ENCODE data around the gene UIMC1. TPM values are rescaled to one million over a fixed set of nuclear protein-coding genes. Genes with fewer than 3 reads are reported as not detected.

UIMC1 gene
- total RNA-seq, 1 experiment from 2014 or later: 41.2 TPM

DNA sequence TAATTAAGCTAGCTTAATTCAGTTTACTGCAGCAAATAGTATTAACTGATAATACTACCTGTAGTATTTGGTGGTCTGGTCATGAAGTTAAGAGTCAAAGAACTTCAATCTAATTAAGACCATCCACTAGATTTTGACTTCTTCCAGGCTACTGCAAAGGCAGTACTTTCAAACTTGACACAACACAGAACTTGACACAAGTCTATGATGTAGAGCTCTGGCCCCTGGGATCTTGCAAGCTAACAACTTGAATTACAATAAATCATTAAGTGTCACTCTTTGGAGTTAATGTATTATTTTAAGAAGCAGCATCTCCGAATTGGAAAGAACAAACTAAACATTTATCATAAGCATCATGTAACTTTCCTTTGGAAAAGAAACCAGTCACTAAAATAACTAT is 40.9 kb downstream of the UIMC1 start:
- no peak for DNase-seq (ENCODE audit: low read depth in 1 of 2, low spot score in 2 of 2)
- Histone ChIP-seq H3K27ac (no peak overlapping the region), H3K4me3 (no peak overlapping the region), H3K27me3 (replicated peaks) (no peaks in the 10 kb centered on the region), H3K36me3 (peaks cover 44% of the 10 kb centered on the region), H3K4me1 (replicated peaks) (no peaks in the 10 kb centered on the region), H3K9me3 (replicated peaks) (no peaks in the 10 kb centered on the region)

DNA sequence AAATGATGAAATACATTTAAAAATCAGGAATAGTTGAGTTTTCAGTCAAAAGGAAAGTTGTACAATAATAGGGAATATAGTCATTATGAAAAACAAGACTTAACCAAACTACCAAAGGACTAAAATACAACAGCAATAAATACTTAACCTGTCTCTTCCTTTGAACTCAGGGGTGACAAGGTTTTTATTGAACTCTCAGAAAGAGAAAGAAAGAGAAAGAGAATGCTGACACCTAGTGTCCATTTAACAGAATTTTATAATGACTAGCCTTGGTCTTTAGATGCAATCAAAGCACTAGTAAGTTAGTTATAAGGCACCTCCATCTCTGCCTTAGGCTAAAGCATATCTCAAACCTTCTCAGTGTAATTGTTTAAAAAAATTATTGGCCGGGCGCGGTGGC is 47.5 kb downstream of the UIMC1 start:
- no peak overlapping the region for H3K4me3 ChIP-seq
- no peaks in the 10 kb centered on the region for H3K9me3 ChIP-seq (replicated peaks)
- H3K36me3 ChIP-seq: peaks cover 34% of the 10 kb centered on the region
- DNase-seq (ENCODE audit: low read depth in 1 of 2, low spot score in 2 of 2): peak in 1 of 2 experiments; percentile 40
- H3K27me3 ChIP-seq (replicated peaks): no peaks in the 10 kb centered on the region
- no peaks in the 10 kb centered on the region; the same call in 1 of the 2 replicates for H3K4me1 ChIP-seq (replicated peaks)
- H3K27ac ChIP-seq: no peak overlapping the region

DNA sequence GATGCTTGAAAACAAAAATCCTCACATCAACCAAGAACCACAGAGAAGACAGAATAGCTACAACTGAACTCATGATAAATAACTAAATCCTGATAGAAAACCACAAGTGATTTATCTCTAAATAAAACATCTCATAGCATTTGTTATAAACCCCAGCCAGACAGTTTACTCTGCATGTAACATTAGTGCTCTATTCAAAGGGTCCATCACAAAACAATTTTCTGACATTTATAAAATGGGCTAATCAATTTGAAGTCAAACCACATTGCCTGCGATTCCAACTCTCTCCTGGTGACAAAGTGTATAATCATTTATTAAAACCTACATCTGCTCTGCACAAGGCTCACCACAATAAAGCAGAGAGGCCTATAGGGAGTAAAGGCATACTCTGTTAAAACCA is 49.8 kb downstream of the UIMC1 start:
- H3K27me3 ChIP-seq (replicated peaks): no peaks in the 10 kb centered on the region
- peaks cover 55% of the 10 kb centered on the region for H3K36me3 ChIP-seq
- no peak overlapping the region for H3K4me3 ChIP-seq
- no peaks in the 10 kb centered on the region; the same call in 1 of the 2 replicates for H3K4me1 ChIP-seq (replicated peaks)
- H3K9me3 ChIP-seq (replicated peaks): no peaks in the 10 kb centered on the region
- H3K27ac ChIP-seq: no peak overlapping the region
- DNase-seq (ENCODE audit: low read depth in 1 of 2, low spot score in 2 of 2): no peak

DNA sequence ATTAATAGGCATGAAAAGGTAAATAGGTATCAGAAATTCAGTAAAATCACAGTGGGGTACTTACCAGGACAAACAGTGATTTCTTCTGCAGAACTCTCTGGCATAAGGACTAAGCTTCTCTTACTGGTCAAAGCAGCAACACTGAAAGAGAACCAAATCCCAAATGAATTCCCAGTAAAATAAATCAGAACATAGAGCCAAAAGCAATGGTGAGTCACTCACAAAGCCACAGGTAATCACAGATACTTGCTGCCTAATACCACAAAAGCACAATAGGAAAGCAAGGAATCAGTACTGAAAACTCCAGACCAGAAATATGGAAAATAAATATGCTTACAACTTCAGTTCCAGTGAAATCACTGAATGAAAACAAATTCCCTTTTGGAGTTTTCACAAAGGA is 50.7 kb downstream of the UIMC1 start:
- no peak for DNase-seq (ENCODE audit: low read depth in 1 of 2, low spot score in 2 of 2)

DNA sequence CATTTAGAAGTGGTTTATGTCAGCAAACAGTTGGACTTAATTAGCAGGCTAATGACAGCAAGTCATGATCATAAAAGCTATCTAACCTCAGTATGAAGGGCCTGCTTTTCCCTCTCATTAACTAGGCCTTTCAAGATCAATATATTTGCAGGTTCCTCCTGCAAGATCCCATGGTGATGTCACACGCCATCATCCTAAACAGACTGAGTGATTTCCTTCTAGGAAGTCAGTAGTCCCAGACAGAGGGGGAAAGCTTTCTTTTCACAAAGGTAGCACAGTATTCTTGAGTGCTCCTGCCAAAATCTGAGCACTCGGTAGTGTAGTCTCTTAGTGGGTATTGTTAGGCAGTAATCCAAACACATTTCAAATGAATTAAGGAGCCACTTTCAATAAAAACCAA is 52.5 kb downstream of the UIMC1 start:
- no peak overlapping the region for H3K4me3 ChIP-seq
- peaks cover 70% of the 10 kb centered on the region for H3K36me3 ChIP-seq
- H3K27ac ChIP-seq: no peak overlapping the region
- no peaks in the 10 kb centered on the region for H3K27me3 ChIP-seq (replicated peaks)
- H3K9me3 ChIP-seq (replicated peaks): no peaks in the 10 kb centered on the region
- no peak for DNase-seq (ENCODE audit: low read depth in 1 of 2, low spot score in 2 of 2)
- peaks cover 5% of the 10 kb centered on the region for H3K4me1 ChIP-seq (replicated peaks)

More for the DNA sequence above, 50.7 kb downstream of the UIMC1 start:
- Histone ChIP-seq H3K4me3 (no peak overlapping the region), H3K9me3 (replicated peaks) (no peaks in the 10 kb centered on the region), H3K27ac (no peak overlapping the region), H3K27me3 (replicated peaks) (no peaks in the 10 kb centered on the region), H3K4me1 (replicated peaks) (no peaks in the 10 kb centered on the region; the same call in 1 of the 2 replicates), H3K36me3 (peaks cover 62% of the 10 kb centered on the region)

DNA sequence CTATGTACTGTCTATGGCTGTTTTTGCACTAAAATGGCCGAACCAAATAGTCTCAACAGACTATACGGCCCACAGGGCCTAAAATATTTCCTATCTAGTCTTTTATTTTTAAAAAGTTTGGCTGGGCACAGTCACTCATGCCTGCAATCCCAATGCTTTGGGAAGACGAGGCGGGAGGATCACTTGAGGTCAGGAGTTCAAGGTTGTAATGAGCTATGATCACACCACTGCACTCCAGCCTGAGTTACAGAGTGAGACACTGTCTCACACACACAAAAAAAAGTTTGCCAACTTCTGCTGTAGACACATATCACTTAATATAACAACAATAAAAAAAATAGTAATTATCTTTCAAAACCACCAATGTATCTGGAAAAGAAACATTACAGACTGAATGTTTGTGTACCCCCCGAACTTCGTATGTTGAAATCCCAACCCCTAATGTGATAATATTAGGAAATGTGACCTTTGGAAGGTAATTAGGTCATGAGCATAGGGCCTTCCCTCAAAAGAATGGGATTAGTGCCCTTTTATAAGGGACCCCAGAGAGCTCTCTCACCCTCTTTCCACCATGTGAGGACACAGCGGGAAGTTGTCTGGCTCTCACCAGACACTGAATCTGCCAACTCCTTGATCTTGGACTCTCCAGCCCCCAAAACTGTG is 53.9 kb downstream of the UIMC1 start:
- H3K36me3 ChIP-seq: peaks cover 70% of the 10 kb centered on the region
- DNase-seq (ENCODE audit: low read depth in 1 of 2, low spot score in 2 of 2): no peak
- H3K27me3 ChIP-seq (replicated peaks): no peaks in the 10 kb centered on the region
- H3K4me1 ChIP-seq (replicated peaks): peaks cover 16% of the 10 kb centered on the region
- no peak overlapping the region for H3K27ac ChIP-seq
- H3K9me3 ChIP-seq (replicated peaks): no peaks in the 10 kb centered on the region
- H3K4me3 ChIP-seq: no peak overlapping the region

DNA sequence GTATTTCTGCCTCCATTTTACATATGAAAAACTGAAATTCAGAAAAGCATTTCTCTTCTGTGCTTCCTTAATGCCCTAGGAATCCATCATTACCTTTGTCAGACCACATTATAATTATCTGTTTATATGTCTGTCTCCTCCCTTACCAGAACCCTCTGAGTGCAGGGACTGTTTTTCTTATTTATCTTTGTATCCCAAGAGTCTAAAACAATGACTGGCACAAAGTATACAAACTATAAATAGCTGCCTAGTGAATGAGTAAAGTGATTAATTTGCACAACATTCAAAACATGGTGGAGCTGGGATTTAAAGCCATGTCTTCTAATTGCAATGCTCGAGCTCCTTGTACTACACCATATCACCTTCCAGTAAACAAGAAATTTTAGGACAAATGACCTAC is 58.1 kb downstream of the UIMC1 start:
- H3K36me3 ChIP-seq: peaks cover 68% of the 10 kb centered on the region
- H3K27ac ChIP-seq: no peak overlapping the region; the same call in 1 of the 2 replicates
- peaks cover 16% of the 10 kb centered on the region for H3K4me1 ChIP-seq (replicated peaks)
- DNase-seq (ENCODE audit: low read depth in 1 of 2, low spot score in 2 of 2): peak in 1 of 2 experiments; percentile 68
- H3K9me3 ChIP-seq (replicated peaks): no peaks in the 10 kb centered on the region
- H3K27me3 ChIP-seq (replicated peaks): no peaks in the 10 kb centered on the region
- no peak overlapping the region for H3K4me3 ChIP-seq

DNA sequence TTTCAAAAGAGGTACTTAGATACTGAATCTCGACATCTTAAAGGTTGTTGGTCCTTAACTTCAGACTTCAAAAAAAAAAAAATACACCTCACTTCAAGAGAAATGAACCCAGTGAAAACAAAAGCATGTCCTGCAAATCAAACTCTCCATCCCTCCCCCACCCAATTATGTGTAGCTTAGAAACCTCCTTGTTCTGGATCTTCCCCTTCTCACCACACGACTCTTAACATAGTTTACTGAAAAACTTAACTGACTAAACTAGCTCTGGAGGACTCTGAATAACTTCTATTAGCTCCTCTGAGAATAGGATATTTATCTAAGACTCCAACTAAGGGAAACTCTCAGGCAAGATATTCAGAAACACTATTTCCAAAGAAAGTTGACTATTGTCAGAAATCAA is 58.7 kb downstream of the UIMC1 start:
- H3K9me3 ChIP-seq (replicated peaks): no peaks in the 10 kb centered on the region
- no peaks in the 10 kb centered on the region for H3K27me3 ChIP-seq (replicated peaks)
- no peak overlapping the region; the same call in 1 of the 2 replicates for H3K27ac ChIP-seq
- H3K36me3 ChIP-seq: peaks cover 70% of the 10 kb centered on the region
- H3K4me3 ChIP-seq: no peak overlapping the region
- DNase-seq (ENCODE audit: low read depth in 1 of 2, low spot score in 2 of 2): peak in 1 of 2 experiments; percentile 28
- peaks cover 16% of the 10 kb centered on the region for H3K4me1 ChIP-seq (replicated peaks)

DNA sequence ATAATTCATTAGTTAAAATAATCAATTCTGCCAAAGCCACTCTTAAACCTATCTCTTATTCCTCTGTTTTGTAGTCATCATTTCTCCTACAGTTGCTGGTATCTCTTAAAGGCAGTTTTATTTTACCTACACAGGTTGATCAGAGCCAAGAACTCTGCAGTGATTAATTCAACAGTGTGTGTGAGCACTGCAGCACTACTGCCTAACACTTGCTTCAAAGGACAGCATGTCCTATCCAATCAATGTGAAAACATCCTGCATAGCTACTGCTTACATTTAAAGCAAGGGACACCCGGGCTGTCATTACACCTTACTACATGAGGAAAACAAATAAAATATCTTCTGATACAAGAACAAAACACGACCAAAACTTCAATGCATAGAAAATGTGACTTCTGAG is 62.3 kb downstream of the UIMC1 start:
- Histone ChIP-seq H3K9me3 (replicated peaks) (no peaks in the 10 kb centered on the region), H3K36me3 (peaks cover 74% of the 10 kb centered on the region), H3K4me1 (replicated peaks) (peaks cover 14% of the 10 kb centered on the region)

DNA sequence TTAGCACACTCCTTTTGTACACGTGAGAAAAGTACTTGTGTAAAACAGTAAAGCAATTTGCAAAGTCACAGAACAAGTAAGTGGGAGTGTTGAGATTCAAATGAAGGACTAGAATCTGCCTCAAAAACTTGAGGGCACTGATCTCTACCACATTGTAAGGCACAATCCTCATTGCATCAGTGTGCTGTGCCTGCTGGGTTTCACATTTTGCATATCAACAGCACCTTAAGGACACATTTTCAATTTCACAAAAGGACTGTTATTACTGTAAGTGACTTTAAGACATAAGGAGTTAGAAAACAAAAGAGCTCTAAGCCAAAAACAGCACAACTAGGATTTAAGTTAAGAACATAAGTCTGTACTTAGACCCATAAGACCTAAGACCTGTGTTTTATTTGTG is 62.8 kb downstream of the UIMC1 start:
- H3K27ac ChIP-seq: no peak overlapping the region
- peaks cover 11% of the 10 kb centered on the region for H3K4me1 ChIP-seq (replicated peaks)
- no peaks in the 10 kb centered on the region for H3K27me3 ChIP-seq (replicated peaks)
- no peak for DNase-seq (ENCODE audit: low read depth in 1 of 2, low spot score in 2 of 2)
- no peaks in the 10 kb centered on the region for H3K9me3 ChIP-seq (replicated peaks)
- no peak overlapping the region for H3K4me3 ChIP-seq
- peaks cover 73% of the 10 kb centered on the region for H3K36me3 ChIP-seq

More for the DNA sequence above, 62.3 kb downstream of the UIMC1 start:
- no peak for DNase-seq (ENCODE audit: low read depth in 1 of 2, low spot score in 2 of 2)
- no peak overlapping the region for H3K4me3 ChIP-seq
- H3K27ac ChIP-seq: no peak overlapping the region
- H3K27me3 ChIP-seq (replicated peaks): no peaks in the 10 kb centered on the region

DNA sequence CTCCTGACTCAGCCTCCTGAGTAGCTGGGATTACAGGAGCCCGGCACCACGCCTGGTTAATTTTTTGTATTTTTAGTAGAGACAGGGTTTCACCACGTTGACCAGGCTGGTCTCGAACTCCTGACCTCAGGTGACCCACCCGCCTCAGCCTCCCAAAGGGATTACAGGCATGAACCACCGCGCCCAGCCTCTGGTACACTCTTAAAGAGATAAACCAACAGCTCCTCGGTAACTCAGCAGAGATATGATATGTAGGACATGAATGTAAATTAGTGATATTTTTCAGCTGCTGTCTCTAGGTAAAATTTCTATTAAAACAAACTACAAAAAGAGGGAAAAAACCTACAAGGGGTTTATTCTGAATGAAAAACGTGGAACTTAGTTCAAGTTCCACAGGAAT is 64.6 kb downstream of the UIMC1 start:
- no peaks in the 10 kb centered on the region for H3K9me3 ChIP-seq (replicated peaks)
- no peaks in the 10 kb centered on the region for H3K27me3 ChIP-seq (replicated peaks)
- H3K4me1 ChIP-seq (replicated peaks): no peaks in the 10 kb centered on the region
- H3K4me3 ChIP-seq: no peak overlapping the region
- no peak overlapping the region for H3K27ac ChIP-seq
- no peak for DNase-seq (ENCODE audit: low read depth in 1 of 2, low spot score in 2 of 2)
- peaks cover 74% of the 10 kb centered on the region for H3K36me3 ChIP-seq

DNA sequence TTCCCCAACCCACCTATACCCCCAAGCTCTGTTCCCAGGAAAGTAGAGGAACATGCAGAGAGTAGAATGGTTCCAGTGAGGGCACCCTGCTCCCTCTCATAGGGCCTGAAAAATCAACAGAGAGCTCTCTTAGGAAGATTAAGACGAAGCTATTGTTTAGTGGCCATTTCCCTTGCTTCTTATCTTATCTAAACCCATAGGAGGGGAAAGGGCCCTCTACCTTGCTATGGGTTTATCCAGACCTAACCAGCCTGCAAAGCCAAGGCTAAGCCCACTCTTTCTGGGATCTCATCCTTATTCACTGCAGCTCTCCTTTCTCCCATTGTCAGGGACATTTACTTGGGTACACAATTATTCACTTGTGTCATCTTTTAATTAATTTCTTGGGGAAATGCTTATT is 68.1 kb downstream of the UIMC1 start:
- no peaks in the 10 kb centered on the region for H3K4me1 ChIP-seq (replicated peaks)
- no peak for DNase-seq (ENCODE audit: low read depth in 1 of 2, low spot score in 2 of 2)
- H3K4me3 ChIP-seq: no peak overlapping the region
- peaks cover 68% of the 10 kb centered on the region for H3K36me3 ChIP-seq
- H3K9me3 ChIP-seq (replicated peaks): no peaks in the 10 kb centered on the region
- H3K27ac ChIP-seq: no peak overlapping the region
- no peaks in the 10 kb centered on the region for H3K27me3 ChIP-seq (replicated peaks)

DNA sequence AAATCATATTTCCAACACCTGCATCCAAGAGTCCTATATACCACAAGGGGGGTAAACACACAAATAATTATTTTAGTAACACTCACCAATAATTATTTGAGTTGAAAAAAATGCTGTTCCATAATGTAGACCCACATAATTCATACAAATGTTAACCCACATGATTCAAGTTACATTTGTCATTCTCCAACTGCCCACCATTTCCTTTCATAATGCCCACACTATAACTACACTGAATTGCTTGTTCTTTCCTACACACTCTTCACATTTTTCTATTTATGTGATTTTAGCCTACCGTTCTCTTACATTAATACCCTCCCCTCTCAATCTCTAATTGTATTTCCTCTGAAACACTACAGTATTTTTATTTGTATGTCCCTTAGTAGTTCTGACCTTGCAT is 71.6 kb downstream of the UIMC1 start:
- Histone ChIP-seq H3K4me3 (no peak overlapping the region), H3K9me3 (replicated peaks) (no peaks in the 10 kb centered on the region), H3K4me1 (replicated peaks) (no peaks in the 10 kb centered on the region), H3K27me3 (replicated peaks) (no peaks in the 10 kb centered on the region), H3K27ac (no peak overlapping the region), H3K36me3 (peaks cover 61% of the 10 kb centered on the region)
- no peak for DNase-seq (ENCODE audit: low read depth in 1 of 2, low spot score in 2 of 2)

DNA sequence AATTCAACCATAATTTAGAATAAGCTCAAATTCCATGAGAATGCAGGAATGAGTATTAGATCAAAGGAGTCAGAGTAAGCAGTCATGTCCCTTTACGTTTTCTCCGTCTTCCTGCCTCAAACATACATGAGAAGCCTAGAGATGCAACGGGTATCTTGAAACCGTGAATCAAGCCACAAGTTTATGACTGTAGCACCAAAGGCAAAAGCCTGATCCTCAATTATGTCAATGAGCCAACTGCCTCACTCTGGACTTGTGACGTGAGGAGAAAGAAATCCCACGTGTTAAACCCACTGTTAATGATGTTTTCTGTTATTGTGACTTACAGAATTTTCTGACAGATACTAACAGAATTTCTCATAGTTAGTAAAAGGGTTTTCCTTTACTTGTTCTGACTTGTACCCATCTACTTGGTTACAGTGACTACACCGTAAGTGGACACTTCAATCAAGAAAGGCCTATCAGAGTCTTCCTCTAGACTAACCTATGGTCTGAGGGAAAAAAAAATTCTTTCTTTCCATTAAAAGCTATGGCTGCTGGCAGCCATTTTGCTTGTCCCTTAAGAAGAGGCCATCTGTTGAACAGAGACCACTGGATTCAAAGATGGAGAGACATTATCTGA is 72.2 kb downstream of the UIMC1 start:
- Histone ChIP-seq H3K4me3 (no peak overlapping the region), H3K27me3 (replicated peaks) (no peaks in the 10 kb centered on the region), H3K4me1 (replicated peaks) (no peaks in the 10 kb centered on the region), H3K27ac (no peak overlapping the region), H3K9me3 (replicated peaks) (no peaks in the 10 kb centered on the region), H3K36me3 (peaks cover 55% of the 10 kb centered on the region)
- no peak for DNase-seq (ENCODE audit: low read depth in 1 of 2, low spot score in 2 of 2)
